CD4-positive, alpha-beta T cell treated with Interferon alpha-2 for 1 hour (primary cell): ENCODE results near the gene ELOB.
"Not testable (repeated sequence)": the region's sequence is repeated elsewhere in the genome, so short reads cannot be mapped to it uniquely, and the experiment has no call there.

ENCODE experiments used
- DNase-seq, 2 donors: peaks; one replicate each; pipeline ENCODE4 v3.0.0-alpha.2; 2020 to 2022

The ELOB gene

DNA sequence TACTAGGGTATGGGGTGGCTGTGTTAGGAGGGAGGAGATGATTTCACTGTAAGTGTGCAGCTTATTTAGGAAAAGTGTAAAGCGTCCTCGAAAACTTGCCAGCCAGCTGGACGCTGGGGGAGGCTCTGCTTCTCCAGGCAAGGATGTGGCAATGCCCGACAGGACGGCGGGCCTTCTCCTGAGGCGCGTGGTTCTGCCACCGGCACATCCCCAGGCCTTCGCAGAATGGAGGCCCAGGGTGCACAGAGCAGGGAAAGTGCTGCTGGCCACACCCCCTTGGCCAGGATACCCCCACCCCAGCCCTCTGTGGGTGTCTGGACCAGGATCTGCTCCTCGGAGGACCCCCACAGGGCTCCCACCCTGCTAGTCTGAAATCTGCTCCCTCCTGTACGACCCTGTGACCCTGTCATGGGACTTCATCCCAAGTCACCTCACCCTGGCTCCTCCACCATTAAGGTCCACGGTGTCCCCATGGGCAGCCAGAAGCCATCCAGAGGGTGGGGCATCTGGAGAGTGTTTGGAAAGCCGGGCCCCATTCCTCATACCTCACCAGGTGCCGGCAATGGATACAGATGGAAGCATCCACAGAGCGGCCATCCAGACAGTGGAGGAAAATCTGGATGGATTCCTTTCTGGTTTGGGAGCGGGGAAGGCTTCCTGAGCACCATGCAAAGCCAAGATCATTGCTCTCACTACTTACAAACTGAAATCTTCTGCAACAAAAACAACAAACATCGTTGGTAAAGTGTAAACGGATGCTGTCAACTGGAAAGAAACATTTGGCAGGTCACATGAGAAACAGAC, 33.9 kb downstream of the ELOB start:
- no peak for DNase-seq

DNA sequence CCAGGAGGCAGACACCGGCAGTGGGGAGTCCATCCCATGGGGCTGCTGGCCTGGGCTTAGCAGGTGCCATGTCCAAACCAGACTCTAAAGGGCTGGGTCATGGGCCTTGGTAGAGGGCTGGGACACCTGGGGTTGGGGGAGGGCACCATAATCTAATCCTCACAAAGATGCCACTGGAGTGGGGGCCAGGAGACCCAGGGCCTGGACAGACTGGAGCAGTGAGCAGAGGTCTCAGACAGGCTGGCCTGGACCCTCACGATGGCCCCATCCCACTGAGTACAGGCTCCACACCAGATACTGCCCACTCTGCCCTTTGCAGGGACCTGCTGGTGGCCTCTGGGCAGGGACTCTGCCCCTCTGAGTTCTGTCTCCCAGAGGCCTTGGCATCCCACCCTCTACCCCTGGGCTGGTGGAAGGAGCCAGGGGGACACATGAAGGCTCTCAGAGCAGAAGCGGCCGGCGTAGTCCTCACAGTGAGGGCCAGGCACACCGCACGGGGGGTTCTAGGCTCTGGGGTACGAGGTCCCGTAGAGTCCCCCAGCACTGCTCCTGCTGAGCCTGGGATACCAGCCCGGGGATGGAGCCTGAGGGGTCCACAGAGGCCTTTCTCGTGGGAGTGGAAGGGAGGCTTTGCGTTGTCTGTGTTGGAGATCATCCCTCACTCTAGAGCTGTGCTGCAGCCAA, 34.6 kb downstream of the ELOB start:
- DNase-seq = no peak

DNA sequence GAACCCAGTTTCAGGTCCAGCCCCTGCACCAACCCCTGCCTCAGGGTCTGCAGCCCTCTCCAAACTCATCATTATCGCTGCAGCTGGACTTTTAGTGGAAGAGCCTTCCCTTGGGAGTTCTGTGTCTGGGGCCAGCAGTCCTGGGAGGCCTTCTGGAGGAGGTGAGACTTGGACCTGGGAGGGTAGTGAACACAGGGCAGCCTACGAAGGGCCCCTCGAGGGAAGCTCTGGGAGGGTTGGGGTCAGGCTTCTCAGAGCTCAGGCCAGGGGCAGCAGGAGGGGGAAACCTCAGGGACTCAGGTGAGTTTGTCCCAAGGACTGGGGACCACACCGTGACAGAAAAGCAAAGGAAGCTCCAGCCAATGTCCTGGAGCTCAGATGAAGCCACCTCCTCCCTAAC, 35.9 kb downstream of the ELOB start:
- no peak for DNase-seq

DNA sequence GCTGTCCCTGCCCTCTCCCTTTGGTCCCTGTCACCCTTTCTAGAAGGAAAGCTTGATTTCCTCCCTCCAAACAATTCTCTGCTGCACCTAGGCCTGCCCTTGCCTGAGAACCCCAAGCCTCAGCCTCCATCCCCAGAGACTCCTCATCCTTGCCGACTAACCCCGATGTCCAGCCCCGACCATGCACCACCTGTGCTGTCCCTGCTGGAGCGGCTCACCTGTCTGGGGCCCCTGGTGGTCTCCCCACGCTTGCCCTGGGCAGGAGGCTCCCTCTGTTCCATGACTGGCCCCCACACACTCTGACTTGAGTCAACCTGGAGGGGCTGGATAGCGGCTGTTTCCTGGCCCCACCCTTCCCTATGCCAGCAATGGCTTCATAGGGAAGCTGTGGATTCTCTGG, 36.6 kb downstream of the ELOB start:
- no peak for DNase-seq

DNA sequence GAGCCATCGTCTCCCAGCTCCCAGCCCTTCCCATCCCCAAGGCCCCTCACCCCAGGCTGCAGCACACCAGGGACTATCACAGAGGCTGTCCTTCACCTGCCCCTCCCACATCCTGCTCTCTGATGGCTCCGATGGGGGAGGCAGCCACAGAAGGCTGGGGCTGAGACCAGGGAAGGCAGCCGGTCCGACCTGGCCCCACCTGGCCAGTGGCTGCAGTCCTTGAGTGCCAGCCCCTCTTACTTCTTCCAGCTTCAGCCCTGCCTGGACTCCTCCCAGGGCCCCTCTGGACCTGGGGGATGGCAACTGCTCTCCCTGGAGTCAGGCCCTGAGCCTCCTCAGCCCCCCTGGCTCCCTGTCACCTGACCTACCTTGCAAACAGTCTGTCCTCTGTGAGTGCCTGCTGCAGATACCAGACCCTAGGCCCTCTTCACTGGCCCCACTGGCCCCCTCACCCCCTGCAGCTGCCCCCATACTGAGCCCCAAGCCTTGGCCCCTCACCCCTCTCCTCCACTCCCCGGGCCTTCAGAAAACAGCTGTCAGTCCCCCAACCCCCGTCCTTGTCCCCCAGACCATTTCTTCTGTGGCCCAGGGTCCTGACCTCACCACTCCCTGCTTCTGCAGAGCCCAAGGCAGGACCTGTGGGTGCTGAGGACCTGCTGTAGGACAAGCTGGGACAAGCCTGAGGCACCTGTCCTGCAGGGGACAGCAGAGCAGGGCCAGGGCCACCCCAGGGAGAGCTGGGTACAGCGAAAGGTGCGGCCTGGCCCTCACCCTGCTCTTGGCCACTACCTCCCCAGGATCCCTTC, 37.3 kb downstream of the ELOB start:
- DNase-seq = no peak

DNA sequence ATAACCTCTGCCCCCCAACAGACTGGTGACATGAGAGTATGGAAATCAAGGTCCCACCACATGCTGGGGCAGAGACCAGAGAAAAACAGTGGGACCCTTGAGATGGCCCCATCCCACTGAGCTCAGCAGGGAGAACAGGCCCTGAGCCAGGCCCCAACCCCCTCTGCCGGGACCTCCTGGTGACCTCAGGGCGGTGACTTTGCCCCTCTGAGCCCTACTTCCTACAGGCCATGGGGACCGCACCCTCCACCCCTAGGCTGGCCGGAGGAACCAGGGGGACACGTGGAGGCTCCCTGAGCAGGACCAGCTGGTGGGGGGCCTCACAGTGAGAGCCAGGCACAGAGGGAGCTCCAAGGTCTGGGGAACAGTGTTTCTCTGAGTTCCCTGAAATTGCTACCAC, 38.5 kb downstream of the ELOB start:
- DNase-seq = no peak

DNA sequence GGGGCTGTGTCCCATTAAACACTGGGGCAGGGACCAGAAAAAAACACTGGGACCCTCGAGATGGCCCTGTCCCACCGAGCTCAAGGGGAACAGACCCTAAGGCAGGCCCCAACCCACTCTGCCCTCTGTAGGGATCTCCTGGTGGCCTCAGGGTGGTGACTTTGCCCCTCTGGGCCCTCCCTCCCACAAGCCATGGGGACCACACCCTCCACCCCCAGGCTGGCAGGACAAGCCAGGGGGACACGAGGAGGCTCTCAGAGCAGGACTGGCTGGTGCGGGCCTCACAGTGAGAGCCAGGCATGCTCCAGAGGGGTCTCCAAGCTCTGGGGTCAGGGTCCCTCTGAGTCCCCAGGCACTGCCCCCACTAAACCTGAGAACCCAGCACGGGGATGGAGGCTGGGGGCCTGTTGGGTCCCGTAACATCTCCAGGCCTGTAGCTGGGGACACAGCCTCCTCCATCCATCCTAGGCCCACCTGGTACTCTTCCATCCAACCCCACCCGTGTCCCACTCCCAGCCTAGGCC, 39.1 kb downstream of the ELOB start:
- DNase-seq = no peak

DNA sequence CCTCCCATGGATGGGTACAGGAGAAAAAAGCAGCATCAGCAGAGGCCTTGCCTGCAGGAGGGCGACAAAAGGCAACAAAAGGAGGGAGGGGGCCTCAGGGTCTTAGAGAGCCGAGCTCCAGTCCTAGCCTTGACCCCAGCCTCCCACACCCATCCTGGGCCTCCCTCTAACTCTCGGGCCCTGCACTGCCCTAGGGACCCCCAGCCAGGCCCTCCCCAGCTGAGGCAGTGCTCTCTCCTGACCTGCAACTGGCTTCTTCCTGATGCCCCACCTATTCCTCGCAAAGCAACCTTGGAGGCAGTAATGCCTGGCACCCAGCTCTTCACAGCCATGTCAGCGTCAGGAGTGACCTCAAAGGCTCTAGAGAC, 39.9 kb downstream of the ELOB start:
- DNase-seq = no peak

DNA sequence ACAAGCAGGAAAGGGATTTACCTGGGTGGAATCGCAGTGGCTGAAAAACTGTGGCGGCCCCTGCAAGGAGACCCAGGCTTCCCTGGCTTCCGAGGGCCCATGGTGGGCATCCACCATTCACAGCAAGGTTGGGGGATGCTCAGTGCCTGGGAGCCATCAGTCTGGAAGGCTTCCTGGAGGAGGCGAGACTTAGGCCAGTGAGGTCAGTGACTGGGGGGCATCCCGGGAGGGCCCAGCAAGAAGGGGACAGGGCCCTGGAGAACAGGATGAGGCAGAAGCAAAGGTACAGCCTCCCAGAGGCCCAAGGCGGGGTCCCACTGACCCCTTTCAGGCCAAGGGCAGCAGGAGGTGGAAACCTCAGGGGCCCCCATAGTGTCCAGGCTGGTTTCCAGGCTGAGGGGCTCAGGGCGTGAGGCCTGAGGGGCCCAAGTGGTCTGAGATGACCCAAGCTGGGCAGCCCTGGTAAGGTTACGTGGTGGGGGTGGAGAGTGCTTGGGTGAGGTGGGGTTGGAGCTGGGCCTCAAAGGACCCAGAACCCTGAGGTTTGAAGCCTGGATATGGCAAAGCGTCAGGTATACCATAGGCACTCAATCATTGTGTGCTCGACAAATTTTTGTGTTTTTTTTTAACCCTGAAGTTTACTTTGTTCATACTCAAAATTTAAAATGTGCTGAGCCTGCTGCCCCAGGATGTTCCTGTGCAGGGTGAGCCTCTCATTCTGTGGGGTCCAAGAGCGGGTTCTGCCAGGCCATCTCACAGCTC, 40.4 kb downstream of the ELOB start:
- no peak for DNase-seq

DNA sequence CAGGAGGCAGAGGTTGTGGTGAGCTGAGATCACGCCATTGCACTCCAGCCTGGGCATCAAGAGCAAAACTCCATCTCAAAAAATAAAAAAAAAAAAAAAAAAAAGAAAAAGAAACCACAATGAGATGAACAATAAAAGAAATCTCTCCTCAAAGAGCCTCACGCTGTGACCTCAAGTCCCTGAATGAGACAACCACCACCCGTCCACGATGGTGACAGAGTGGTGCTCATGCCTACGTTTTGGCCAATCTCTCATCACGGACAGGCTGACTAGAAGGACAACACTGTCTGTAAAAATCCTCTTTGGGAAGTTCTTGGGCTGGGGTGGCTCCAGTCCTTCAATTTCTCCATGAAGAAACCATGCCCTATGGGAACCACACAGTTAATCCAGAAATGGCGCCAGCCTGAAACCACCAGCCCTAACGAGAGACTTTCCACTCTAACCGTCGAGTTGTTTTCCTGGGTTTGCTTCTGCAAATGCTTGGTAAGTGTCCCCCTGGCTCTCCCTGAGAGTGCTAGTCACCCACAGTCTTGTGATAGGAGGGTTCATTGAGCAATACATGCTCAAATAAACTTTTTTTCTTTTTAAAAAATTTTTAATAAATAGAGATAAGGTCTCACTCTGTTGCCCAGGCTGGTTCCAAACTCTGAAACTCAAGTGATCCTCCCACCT, 42.1 kb downstream of the ELOB start:
- DNase-seq = no peak

DNA sequence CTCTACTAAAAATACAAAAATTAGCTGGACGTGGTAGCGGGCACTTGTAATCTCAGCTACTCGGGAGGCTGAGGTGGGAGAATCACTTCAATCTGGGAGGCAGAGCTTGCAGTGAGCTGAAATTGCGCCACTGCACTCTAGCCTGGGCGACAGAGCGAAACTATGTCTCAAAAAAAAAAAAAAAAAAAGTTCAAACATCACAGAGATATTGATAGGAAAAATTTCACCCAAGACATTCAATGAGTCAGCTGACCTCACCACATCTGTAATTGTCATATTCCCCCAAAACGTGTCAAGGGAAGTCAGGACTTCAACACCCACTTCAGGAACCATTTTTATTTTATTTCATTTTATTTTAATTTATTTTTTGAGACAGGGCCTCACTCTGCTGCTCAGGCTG, 49.0 kb downstream of the ELOB start:
- DNase-seq = no peak

DNA sequence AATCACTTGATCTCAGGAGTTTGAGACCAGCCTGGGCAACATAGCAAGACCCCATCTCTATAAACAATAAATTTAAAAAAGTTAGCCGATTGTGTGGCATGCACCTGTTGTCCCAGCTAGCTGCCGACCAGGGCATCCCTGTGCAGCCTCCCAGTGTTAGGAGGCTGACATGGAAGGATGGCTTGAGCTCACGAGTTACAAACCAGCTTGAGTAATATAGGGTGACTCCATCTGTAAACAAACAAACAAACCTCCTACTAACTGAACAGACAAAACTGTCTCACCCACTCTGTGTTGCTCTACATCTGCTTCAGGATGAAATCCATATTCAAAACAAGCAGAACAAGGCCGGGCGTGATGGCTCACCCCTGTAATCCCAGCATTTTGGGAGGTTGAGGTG, 50.2 kb downstream of the ELOB start:
- DNase-seq = no peak

DNA sequence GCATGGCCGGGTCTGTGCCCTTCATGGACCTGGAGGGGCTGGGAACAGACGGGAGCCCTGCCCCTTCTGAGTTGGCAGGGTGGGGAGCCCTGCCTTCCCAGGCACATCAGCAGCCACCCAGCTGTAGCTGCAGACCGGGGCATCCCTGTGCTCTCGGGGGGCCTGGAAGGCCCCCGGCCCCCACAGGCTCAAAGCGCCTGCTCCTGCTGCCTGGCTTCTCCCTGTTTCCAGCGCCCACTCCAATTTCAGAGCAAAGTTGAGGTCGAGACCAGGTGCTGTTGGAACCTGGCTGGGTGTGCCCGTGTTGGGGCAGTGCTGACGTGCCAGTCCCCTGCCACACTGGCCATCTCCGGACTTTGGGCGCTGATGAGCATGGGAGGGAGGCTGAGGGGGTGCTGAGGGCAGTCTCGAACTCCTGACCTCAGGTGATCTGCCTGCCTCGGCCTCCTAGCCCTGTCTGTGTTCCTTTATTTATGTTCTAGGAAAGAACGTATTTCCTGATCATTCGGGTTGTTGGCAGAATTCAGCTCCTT, 52.2 kb downstream of the ELOB start:
- no peak for DNase-seq

DNA sequence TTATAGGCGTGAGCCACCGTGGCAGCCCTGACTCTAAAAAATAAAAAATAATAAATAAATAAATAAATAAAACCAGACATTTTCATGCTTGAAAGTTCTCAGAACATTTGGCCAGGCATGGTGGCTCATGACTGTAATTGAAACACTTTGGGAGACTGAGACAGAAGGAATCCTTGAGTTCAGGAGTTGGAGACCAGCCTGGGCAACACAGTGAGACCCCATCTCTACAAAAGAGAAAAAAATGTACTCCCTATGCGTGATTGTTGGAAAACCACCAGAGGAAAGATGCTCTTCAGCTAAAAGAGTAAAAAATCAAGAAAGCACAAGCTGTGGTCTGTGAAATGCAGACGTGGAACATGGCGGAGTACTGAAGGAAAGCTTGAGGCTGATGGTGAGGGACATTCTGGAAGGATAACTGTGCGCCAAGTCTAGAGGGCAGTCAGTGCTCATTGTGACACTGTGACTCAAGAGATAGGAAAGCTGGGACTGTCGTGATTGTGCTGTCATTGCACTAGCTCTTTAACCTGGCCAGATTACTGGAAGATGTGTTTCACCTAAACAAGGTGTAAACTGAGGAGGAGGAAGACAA, 52.9 kb downstream of the ELOB start:
- DNase-seq = no peak

DNA sequence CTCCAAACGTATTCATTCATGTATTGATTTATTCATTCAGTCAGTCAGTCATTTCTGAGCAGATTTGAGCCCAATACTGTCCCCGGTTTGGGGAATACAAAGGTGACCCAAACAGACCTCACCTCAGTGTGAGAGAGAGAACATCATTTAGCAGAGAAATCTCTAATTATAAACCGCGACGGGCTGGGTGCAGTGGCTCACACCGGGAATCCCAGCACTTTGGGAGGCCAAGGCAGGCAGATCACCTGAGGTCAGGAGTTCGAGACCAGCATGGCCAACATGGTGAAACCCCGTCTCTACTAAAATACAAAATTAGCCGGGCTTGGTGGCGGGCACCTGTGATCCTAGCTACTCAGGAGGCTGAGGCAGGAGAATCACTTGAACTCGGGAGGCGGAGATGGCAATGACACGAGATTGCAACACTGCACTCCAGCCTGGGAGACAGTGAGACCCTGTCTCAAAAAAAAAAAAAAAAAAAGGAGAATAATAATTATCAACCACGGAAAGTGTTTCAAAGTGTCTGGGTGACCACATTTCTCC, 55.4 kb downstream of the ELOB start:
- DNase-seq = not testable (repeated sequence)
